Type B pancreatic cell (in vitro differentiated cells): ENCODE data around the gene MTARC2. TPM values are rescaled to one million over a fixed set of nuclear protein-coding genes. Genes with fewer than 3 reads are reported as not detected.

ENCODE experiments used
- DNase-seq: peaks from one replicate; pipeline ENCODE4 v3.0.0; 2021; ENCODE audit warnings: mixed read lengths; ENCODE audit not compliant: unreplicated experiment; ENCODE audit errors: extremely low spot score
- H3K27ac Mint-ChIP-seq: 2 replicates; pipeline ENCODE4 v1.8.0; 2021; ENCODE audit warnings: mild to moderate bottlenecking, mixed read lengths
- H3K27me3 Mint-ChIP-seq: 2 replicates; pipeline ENCODE4 v1.8.0; 2021; ENCODE audit warnings: mixed read lengths
- H3K36me3 Mint-ChIP-seq: 2 replicates; pipeline ENCODE4 v1.8.0; 2021; ENCODE audit warnings: mixed read lengths
- H3K4me1 Mint-ChIP-seq: one replicate; pipeline ENCODE4 v1.8.0; 2021; ENCODE audit warnings: mixed read lengths; ENCODE audit not compliant: unreplicated experiment
- H3K4me3 Mint-ChIP-seq: 2 replicates; pipeline ENCODE4 v1.8.0; 2021; ENCODE audit warnings: mild to moderate bottlenecking, mixed read lengths
- H3K9me3 Mint-ChIP-seq: 2 replicates; pipeline ENCODE4 v1.8.0; 2021; ENCODE audit warnings: mixed read lengths
- CTCF ChIP-seq: fragments of 200-600 bp; sonication (generic); conservative IDR thresholded peaks from 2 replicates; pipeline ENCODE4 v1.5.0; 2021; ENCODE audit warnings: antibody characterized with exemption, mild to moderate bottlenecking
- total RNA-seq: library from RNA; stranded (reverse); gene quantifications from 2 replicates; pipeline ENCODE4 v1.2.1, GENCODE V29; 2021; ENCODE audit warnings: low replicate concordance

The MTARC2 gene
- total RNA-seq, 1 donor from 2014 or later = 14.4 TPM

GRCh38 chr1:220783453-220783852, 35.3 kb downstream of the MTARC2 start:
- Mint-ChIP-seq H3K4me3 (no peak overlapping the region), H3K9me3 (no peaks in the 10 kb centered on the region), H3K36me3 (no peaks in the 10 kb centered on the region), H3K4me1 (peaks cover 16% of the 10 kb centered on the region), H3K27ac (no peak overlapping the region), H3K27me3 (no peaks in the 10 kb centered on the region)
- no peak for DNase-seq
- TF ChIP-seq CTCF = no peak

GRCh38 chr1:220784751-220785150, 36.6 kb downstream of the MTARC2 start:
- DNase-seq = no peak
- no peak for TF ChIP-seq CTCF
- H3K36me3 Mint-ChIP-seq = no peaks in the 10 kb centered on the region
- no peak overlapping the region for H3K27ac Mint-ChIP-seq
- peak overlapping the region; percentile 85 for H3K4me3 Mint-ChIP-seq
- H3K9me3 Mint-ChIP-seq = no peaks in the 10 kb centered on the region
- H3K4me1 Mint-ChIP-seq = peaks cover 16% of the 10 kb centered on the region
- H3K27me3 Mint-ChIP-seq = no peaks in the 10 kb centered on the region

- TF ChIP-seq CTCF = no peak
- H3K36me3 Mint-ChIP-seq = no peaks in the 10 kb centered on the region
- no peak overlapping the region for H3K27ac Mint-ChIP-seq
- H3K4me1 Mint-ChIP-seq = peaks cover 16% of the 10 kb centered on the region
- no peak for DNase-seq
- peak overlapping the region; percentile 85 for H3K4me3 Mint-ChIP-seq
- H3K27me3 Mint-ChIP-seq = no peaks in the 10 kb centered on the region
- H3K9me3 Mint-ChIP-seq = no peaks in the 10 kb centered on the region
Observed at GRCh38 chr1:220785166-220786056, 37.3 kb downstream of the MTARC2 start.

GRCh38 chr1:220786057-220786336, 37.9 kb downstream of the MTARC2 start:
- Mint-ChIP-seq H3K27ac (no peak overlapping the region), H3K4me1 (peaks cover 16% of the 10 kb centered on the region), H3K4me3 (peak overlapping the region; percentile 85), H3K36me3 (no peaks in the 10 kb centered on the region), H3K27me3 (no peaks in the 10 kb centered on the region), H3K9me3 (no peaks in the 10 kb centered on the region)
- TF ChIP-seq CTCF = no peak
- DNase-seq = no peak

- no peaks in the 10 kb centered on the region for H3K9me3 Mint-ChIP-seq
- H3K4me3 Mint-ChIP-seq = peak within 1 kb of the TSS; percentile 89
- no peaks in the 10 kb centered on the region for H3K36me3 Mint-ChIP-seq
- peaks cover 16% of the 10 kb centered on the region for H3K4me1 Mint-ChIP-seq
- peak within 1 kb of the TSS; percentile 79 for H3K27ac Mint-ChIP-seq
- peak; percentile 42 for TF ChIP-seq CTCF
- DNase-seq = peak; percentile 78
- no peaks in the 10 kb centered on the region for H3K27me3 Mint-ChIP-seq
Observed at GRCh38 chr1:220786337-220787068, 38.4 kb downstream of the MTARC2 start, which contains the start of gene MTARC1. MTARC1 (plus strand) TSS chr1:220786913; CDS start chr1:220786945, 32 bp downstream.
